Uterus (tissue), 4 donors: Measurements from ENCODE around the gene PRG2. TPM values are rescaled to one million over a fixed set of nuclear protein-coding genes. Genes with fewer than 3 reads are reported as not detected.

ENCODE experiments used
- DNase-seq, 2 donors: peaks; one replicate each; pipeline ENCODE4 v3.0.0-alpha.2; 2019 to 2020
- H3K27ac ChIP-seq, 2 donors: fragments of 200-600 bp; sonication (generic); 1 replicate in 1 of 2; 2 replicates in 1 of 2; pipeline ENCODE4 v1.5.1; 2016 to 2018
- H3K27me3 ChIP-seq, 2 donors: fragments of 200-600 bp; sonication (generic); one replicate each; pipeline ENCODE4 v1.5.1; 2018 to 2019; ENCODE audit warnings: control low read depth in 1 of 2
- H3K36me3 ChIP-seq, 2 donors: fragments of 200-600 bp; sonication (generic); one replicate each; pipeline ENCODE4 v1.5.1; 2019; ENCODE audit warnings: control low read depth in 1 of 2
- H3K4me1 ChIP-seq, 2 donors: fragments of 200-600 bp; sonication (generic); one replicate each; pipeline ENCODE4 v1.5.1; 2018 to 2019; ENCODE audit warnings: control low read depth in 1 of 2
- H3K4me3 ChIP-seq, 2 donors: fragments of 200-600 bp; sonication (generic); 1 replicate in 1 of 2; 2 replicates in 1 of 2; pipeline ENCODE4 v1.5.1; 2018 to 2019; ENCODE audit warnings: mild to moderate bottlenecking in 1 of 2
- H3K9me3 ChIP-seq, 2 donors: fragments of 200-600 bp; sonication (generic); one replicate each; pipeline ENCODE4 v1.5.1; 2019; ENCODE audit warnings: control low read depth in 1 of 2
- CTCF ChIP-seq, 4 experiments: fragments of 200-600 bp in 2 of 4; fragments of 450-650 bp in 2 of 4; sonication (generic) in 2 of 4; IDR thresholded peaks; one replicate each; pipeline ENCODE4 v1.5.1; 2016 to 2019; ENCODE audit warnings: antibody characterized with exemption in 4 of 4, mild to moderate bottlenecking in 2 of 4, moderate library complexity in 1 of 4
- POLR2A ChIP-seq, 2 donors: fragments of 450-650 bp; IDR thresholded peaks; one replicate each; pipeline ENCODE4 v1.6.1; 2016; ENCODE audit warnings: antibody characterized with exemption in 2 of 2, mild to moderate bottlenecking in 1 of 2, moderate library complexity in 1 of 2
- intact Hi-C: fragments of 100-400 bp; cut with DNase I; formaldehyde crosslinking; loops from one replicate; pipeline ENCODE4 v1.15.1; 2023; ENCODE audit warnings: low total_unique reads
- total RNA-seq, 4 donors: library from RNA; depleted of rRNA in 3 of 4; stranded (reverse); fragments of >200 nt in 3 of 4; gene quantifications; one replicate each; pipeline versions ENCODE4 v1.1.0 to v1.2.4, GENCODE V29; 2014 to 2023
- donor health status: DM: yes; HTN: yes; CAD: no.

PRG2 gene
- total RNA-seq, 4 donors from 2014 or later, result 0.21 TPM; not detected in 3

- H3K27ac ChIP-seq, result no peak overlapping the region
- TF ChIP-seq CTCF (IDR thresholded peaks at IDR 0.05) (no peak), POLR2A (IDR thresholded peaks at IDR 0.05) (no peak)
- no peaks in the 10 kb centered on the region for H3K36me3 ChIP-seq
- no peaks in the 10 kb centered on the region for H3K4me1 ChIP-seq
- no peaks in the 10 kb centered on the region for H3K27me3 ChIP-seq
- no peak overlapping the region for H3K4me3 ChIP-seq
- no peak for DNase-seq
- no peaks in the 10 kb centered on the region for H3K9me3 ChIP-seq
- intact Hi-C loops, result no loop called here
Measured at GRCh38 chr11:57370941-57371340, 19.5 kb downstream of the PRG2 start.

- H3K4me1 ChIP-seq, result no peaks in the 10 kb centered on the region
- TF ChIP-seq CTCF (IDR thresholded peaks at IDR 0.05) (no peak), POLR2A (IDR thresholded peaks at IDR 0.05) (no peak)
- intact Hi-C loops, result no loop called here
- DNase-seq, result no peak
- H3K36me3 ChIP-seq, result no peaks in the 10 kb centered on the region
- H3K4me3 ChIP-seq, result no peak overlapping the region
- no peak overlapping the region for H3K27ac ChIP-seq
- no peaks in the 10 kb centered on the region for H3K9me3 ChIP-seq
- H3K27me3 ChIP-seq, result no peaks in the 10 kb centered on the region
Measured at GRCh38 chr11:57370251-57370650, 20.2 kb downstream of the PRG2 start.

- Histone ChIP-seq H3K9me3 (no peaks in the 10 kb centered on the region), H3K4me1 (no peaks in the 10 kb centered on the region), H3K27ac (no peak overlapping the region), H3K4me3 (no peak overlapping the region), H3K36me3 (no peaks in the 10 kb centered on the region), H3K27me3 (no peaks in the 10 kb centered on the region)
- intact Hi-C loops, result no loop called here
- no peak for DNase-seq
- TF ChIP-seq POLR2A (IDR thresholded peaks at IDR 0.05) (no peak), CTCF (IDR thresholded peaks at IDR 0.05) (no peak)
Measured at GRCh38 chr11:57368845-57369232, 21.6 kb downstream of the PRG2 start.

- TF ChIP-seq CTCF (IDR thresholded peaks at IDR 0.05) (no peak), POLR2A (IDR thresholded peaks at IDR 0.05) (no peak)
- H3K27ac ChIP-seq, result no peak overlapping the region
Measured at GRCh38 chr11:57368106-57368844, 22.2 kb downstream of the PRG2 start.

GRCh38 chr11:57364851-57365660, 25.4 kb downstream of the PRG2 start:
- Histone ChIP-seq H3K27me3 (no peaks in the 10 kb centered on the region), H3K4me1 (no peaks in the 10 kb centered on the region), H3K9me3 (no peaks in the 10 kb centered on the region), H3K4me3 (no peak overlapping the region), H3K36me3 (no peaks in the 10 kb centered on the region), H3K27ac (no peak overlapping the region)
- intact Hi-C loops, result no loop called here
- no peak for DNase-seq
- TF ChIP-seq POLR2A (IDR thresholded peaks at IDR 0.05), result no peak
- no peak for TF ChIP-seq CTCF (IDR thresholded peaks at IDR 0.05)

More at GRCh38 chr11:57368106-57368844, 22.2 kb downstream of the PRG2 start:
- Histone ChIP-seq H3K9me3 (no peaks in the 10 kb centered on the region), H3K4me1 (no peaks in the 10 kb centered on the region), H3K36me3 (no peaks in the 10 kb centered on the region), H3K27me3 (no peaks in the 10 kb centered on the region), H3K4me3 (no peak overlapping the region)
- intact Hi-C loops, result no loop called here
- no peak for DNase-seq
